ENCODE data around the gene PTPRE.

PTPRE gene

GRCh38 chr10:128064108-128064969, 157.4 kb downstream of the PTPRE start:
- peak; percentile 56 for DNase-seq

GRCh38 chr10:128064970-128065580, 158.2 kb downstream of the PTPRE start:
- DNase-seq, result no peak

GRCh38 chr10:128065881-128066534, 159.1 kb downstream of the PTPRE start:
- DNase-seq, result no peak

GRCh38 chr10:128066870-128067382, 160.0 kb downstream of the PTPRE start:
- no peak for DNase-seq

- no peak for DNase-seq
These were observed 160.9 kb downstream of the PTPRE start for GRCh38 chr10:128067691-128068397.

GRCh38 chr10:128068398-128069285, 161.7 kb downstream of the PTPRE start:
- DNase-seq, result no peak

GRCh38 chr10:128069351-128070051, 162.6 kb downstream of the PTPRE start:
- peak; percentile 63 for DNase-seq

GRCh38 chr10:128070161-128070560, 163.3 kb downstream of the PTPRE start:
- no peak for DNase-seq

GRCh38 chr10:128070721-128071416, 164.0 kb downstream of the PTPRE start:
- DNase-seq, result no peak

GRCh38 chr10:128071417-128071782, 164.5 kb downstream of the PTPRE start:
- DNase-seq, result no peak

- no peak for DNase-seq
These were observed 165.1 kb downstream of the PTPRE start for GRCh38 chr10:128072046-128072445.

GRCh38 chr10:128072941-128073645, 166.2 kb downstream of the PTPRE start:
- DNase-seq, result no peak

- no peak for DNase-seq
These were observed 167.0 kb downstream of the PTPRE start for GRCh38 chr10:128073890-128074289.

GRCh38 chr10:128074589-128074988, 167.7 kb downstream of the PTPRE start:
- no peak for DNase-seq

- no peak for DNase-seq
These were observed 170.4 kb downstream of the PTPRE start for GRCh38 chr10:128077155-128077875.

GRCh38 chr10:128078136-128078969, 171.4 kb downstream of the PTPRE start:
- DNase-seq, result no peak

GRCh38 chr10:128080231-128080630, 173.3 kb downstream of the PTPRE start:
- no peak for DNase-seq

GRCh38 chr10:128080641-128081040, 173.7 kb downstream of the PTPRE start:
- DNase-seq, result no peak

Measured in activated effector memory CD4-positive, alpha-beta T cell treated with Interleukin-2 at 50 U/mL for 16 hours (primary cell).